ENCODE results near the gene TNFRSF18. TPM values are rescaled to one million over a fixed set of nuclear protein-coding genes. Genes with fewer than 3 reads are reported as not detected.
A peak's percentile ranks its signal among the peaks of the same experiment; 100 is the strongest.

The TNFRSF18 gene
- total and polyA plus RNA-seq, 8 donors, result 0.32 to 1.2 (median 0.34) TPM; not detected in 3

GRCh38 chr1:1204998-1205768 is 1.2 kb downstream of the TNFRSF18 start:
- Histone ChIP-seq H3K27ac (no peak overlapping the region), H3K36me3 (no peaks in the 10 kb centered on the region), H3K27me3 (no peaks in the 10 kb centered on the region), H3K4me3 (no peak overlapping the region), H3K4me1 (no peaks in the 10 kb centered on the region), H3K9me3 (no peaks in the 10 kb centered on the region)
- FAIRE-seq (no peak), DNase-seq (peak in 3 of 6 donors; percentile 28 to 70 (median 53)), ATAC-seq (no peak)
- WGBS, 2 donors, result 86 to 87% methylated on average over 18 to 19 of the region's 19 CpGs
- no peak for TF ChIP-seq CTCF (IDR thresholded peaks at IDR 0.05)
- intact Hi-C loops (cut with DNase I), result no loop called here

GRCh38 chr1:1204425-1204920 is 1.9 kb downstream of the TNFRSF18 start:
- Histone ChIP-seq H3K27ac (no peak overlapping the region), H3K27me3 (no peaks in the 10 kb centered on the region), H3K36me3 (no peaks in the 10 kb centered on the region), H3K4me1 (no peaks in the 10 kb centered on the region), H3K4me3 (no peak overlapping the region), H3K9me3 (no peaks in the 10 kb centered on the region)
- FAIRE-seq (no peak), DNase-seq (peak in 2 of 6 donors; percentile 16 to 57), ATAC-seq (no peak)
- intact Hi-C loops (cut with DNase I), result no loop called here
- TF ChIP-seq CTCF (IDR thresholded peaks at IDR 0.05), result no peak
- 85 to 87% methylated on average over 8 of the region's 8 CpGs for WGBS, 2 donors

- FAIRE-seq (no peak), DNase-seq (peak in 3 of 6 donors; percentile 26 to 67 (median 60)), ATAC-seq (no peak)
- Histone ChIP-seq H3K27me3 (no peaks in the 10 kb centered on the region), H3K4me1 (no peaks in the 10 kb centered on the region), H3K27ac (no peak overlapping the region), H3K36me3 (no peaks in the 10 kb centered on the region), H3K9me3 (no peaks in the 10 kb centered on the region), H3K4me3 (no peak overlapping the region)
- no peak for TF ChIP-seq CTCF (IDR thresholded peaks at IDR 0.05)
- WGBS, 2 donors, result 70 to 81% methylated on average over 48 to 49 of the region's 49 CpGs
- intact Hi-C loops (cut with DNase I), result no loop called here
These were observed 2.6 kb downstream of the TNFRSF18 start for GRCh38 chr1:1203561-1204424.

GRCh38 chr1:1202831-1203560 is 3.4 kb downstream of the TNFRSF18 start:
- Histone ChIP-seq H3K4me3 (no peak overlapping the region), H3K9me3 (no peaks in the 10 kb centered on the region), H3K27ac (no peak overlapping the region), H3K36me3 (no peaks in the 10 kb centered on the region), H3K27me3 (no peaks in the 10 kb centered on the region), H3K4me1 (no peaks in the 10 kb centered on the region)
- DNase-seq (peak in 3 of 6 donors; percentile 27 to 70 (median 56)), ATAC-seq (no peak), FAIRE-seq (no peak)
- 54 to 78% methylated on average over 19 to 27 of the region's 27 CpGs for WGBS, 2 donors
- TF ChIP-seq CTCF (IDR thresholded peaks at IDR 0.05), result no peak
- intact Hi-C loops (cut with DNase I), result no loop called here

All from pancreas (tissue), 10 donors.